ENCODE results near the gene RERE. TPM values are rescaled to one million over a fixed set of nuclear protein-coding genes. Genes with fewer than 3 reads are reported as not detected.

RERE gene
- total RNA-seq, 1 experiment from 2014 or later = 9.8 TPM

DNA sequence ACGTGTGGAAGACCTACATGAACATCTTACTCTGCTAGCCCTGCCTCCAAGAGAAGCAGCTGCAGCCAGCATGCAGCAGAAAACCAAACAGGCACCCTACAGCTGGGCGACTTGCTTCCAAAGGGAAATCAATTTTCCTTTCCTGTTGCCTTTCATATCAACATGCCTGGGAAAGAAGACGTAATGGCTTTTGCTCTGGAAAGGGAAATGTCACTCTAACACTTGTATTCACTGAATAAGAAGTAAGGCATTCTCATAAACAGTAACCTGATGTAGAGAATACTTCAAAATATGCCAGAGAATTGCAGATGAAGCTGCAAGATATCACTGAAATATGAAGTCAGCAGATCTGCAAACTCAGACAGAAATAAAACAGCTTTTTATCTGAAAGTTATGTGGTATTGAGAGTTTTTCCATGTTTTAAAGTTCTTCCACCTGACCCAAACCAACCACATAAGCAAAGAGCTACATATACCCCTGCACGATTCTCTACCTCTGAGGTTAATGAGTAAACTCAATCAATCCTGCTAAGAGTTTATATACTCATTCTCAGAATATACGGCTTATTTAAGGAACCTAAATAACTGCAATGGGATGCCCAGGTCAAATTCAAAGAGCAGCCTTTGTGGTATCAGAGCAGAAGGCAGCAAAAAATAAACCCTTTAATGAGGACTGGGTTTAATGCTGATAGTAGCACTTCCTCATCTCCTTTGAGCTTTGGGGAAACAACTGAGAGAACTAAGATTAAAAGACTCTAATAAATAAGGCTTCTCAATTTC is 150.9 kb downstream of the RERE start:
- no peak for DNase-seq (ENCODE audit: low read depth)

DNA sequence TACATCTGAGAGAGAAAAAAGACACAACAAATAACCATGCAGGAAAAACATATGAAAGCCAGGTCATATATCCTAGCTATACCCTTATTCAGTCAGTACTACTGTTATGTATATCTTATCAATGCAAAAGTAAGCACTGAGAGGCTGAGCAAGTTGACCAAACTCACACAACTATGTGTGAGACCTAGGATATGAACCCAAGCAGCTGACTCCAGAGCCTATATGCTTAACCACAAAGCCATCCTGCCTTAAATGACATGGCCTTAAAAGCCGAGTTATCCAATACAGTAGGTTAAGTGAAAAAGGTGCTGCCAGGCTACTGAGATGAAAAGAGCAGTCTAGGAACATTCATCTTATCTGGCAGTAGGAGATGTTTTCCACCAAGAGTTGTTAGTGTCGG is 151.6 kb downstream of the RERE start:
- in situ Hi-C loops (cut with HindIII; ENCODE audit: low pct_unique_long_range_greater_than_20kb, low sequenced_read_pairs) = no loop called here
- DNase-seq (ENCODE audit: low read depth) = no peak

More for the DNA sequence above, 150.9 kb downstream of the RERE start:
- in situ Hi-C loops (cut with HindIII; ENCODE audit: low pct_unique_long_range_greater_than_20kb, low sequenced_read_pairs) = no loop called here

DNA sequence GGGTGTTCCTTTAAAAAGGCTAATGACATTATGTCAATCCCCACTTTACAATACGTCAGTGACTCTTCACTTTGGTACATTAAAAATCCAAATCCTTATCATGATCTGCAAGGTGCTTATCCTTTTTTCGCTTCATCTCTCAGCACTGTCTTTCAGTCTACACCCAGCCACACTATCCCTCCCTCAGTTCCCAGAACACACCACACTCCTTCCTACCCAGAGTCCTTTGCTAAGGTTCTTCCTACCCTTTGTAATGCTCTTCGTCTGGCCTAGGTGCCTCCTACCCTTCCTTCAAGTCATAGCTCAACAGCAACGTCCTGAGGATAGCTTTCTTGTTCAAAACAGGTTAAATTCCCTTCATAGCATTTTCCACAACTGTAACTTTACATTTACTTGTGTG is 152.6 kb downstream of the RERE start:
- in situ Hi-C loops (cut with HindIII; ENCODE audit: low pct_unique_long_range_greater_than_20kb, low sequenced_read_pairs) = no loop called here
- no peak for DNase-seq (ENCODE audit: low read depth)

DNA sequence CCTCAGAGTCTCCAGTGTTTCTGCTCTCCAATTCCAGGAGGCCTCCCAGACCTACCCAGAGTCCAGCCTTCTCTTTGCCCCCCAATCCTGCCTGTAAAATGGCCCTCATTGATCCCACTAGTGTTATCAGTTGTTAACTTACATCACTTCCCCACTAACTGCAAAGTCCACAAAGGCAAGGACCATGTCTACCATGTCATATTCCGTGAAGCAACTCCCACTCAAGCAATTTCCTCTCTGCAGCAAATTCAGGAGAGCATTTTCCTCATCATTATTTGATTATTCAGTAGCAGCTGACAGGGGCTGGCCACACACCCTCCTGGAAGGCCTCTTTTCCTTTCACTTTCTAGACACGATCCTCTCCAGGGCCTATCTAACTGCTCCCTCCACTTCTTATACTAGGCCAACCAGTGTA is 153.5 kb downstream of the RERE start:
- in situ Hi-C loops (cut with HindIII; ENCODE audit: low pct_unique_long_range_greater_than_20kb, low sequenced_read_pairs) = no loop called here
- DNase-seq (ENCODE audit: low read depth) = no peak

DNA sequence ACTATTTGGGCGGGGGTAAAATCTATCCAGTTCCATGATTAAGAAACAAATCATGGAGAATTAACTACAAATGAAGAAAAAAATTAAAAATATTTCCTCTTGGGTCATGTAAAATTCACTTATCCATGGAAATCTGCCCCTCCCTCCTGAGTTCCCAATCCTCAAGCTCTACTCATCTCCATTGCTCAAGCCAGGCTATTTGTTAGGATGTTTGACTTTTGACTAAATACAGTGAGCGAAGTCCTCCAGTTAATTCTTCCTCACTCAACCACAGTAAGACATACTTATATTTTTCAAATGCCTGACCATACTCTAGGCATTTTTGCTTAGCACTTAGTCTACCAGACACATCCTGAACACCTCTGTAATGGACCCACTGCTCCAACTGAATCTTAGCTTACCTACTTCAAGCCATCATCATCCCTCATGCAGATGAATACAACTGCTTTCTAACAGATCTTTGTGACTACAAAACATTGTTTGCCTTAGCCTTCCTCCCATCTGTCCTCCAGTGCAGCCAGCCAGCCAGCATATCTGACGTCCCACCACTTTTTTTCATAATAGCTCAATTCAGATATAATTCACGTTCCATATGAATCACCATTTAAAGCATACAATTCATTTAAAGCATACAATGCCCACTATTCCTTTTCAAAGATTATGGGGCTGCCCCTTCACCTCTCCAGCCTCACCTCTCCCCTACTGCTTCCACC is 154.2 kb downstream of the RERE start:
- no peak for DNase-seq (ENCODE audit: low read depth)
- in situ Hi-C loops (cut with HindIII; ENCODE audit: low pct_unique_long_range_greater_than_20kb, low sequenced_read_pairs) = no loop called here

DNA sequence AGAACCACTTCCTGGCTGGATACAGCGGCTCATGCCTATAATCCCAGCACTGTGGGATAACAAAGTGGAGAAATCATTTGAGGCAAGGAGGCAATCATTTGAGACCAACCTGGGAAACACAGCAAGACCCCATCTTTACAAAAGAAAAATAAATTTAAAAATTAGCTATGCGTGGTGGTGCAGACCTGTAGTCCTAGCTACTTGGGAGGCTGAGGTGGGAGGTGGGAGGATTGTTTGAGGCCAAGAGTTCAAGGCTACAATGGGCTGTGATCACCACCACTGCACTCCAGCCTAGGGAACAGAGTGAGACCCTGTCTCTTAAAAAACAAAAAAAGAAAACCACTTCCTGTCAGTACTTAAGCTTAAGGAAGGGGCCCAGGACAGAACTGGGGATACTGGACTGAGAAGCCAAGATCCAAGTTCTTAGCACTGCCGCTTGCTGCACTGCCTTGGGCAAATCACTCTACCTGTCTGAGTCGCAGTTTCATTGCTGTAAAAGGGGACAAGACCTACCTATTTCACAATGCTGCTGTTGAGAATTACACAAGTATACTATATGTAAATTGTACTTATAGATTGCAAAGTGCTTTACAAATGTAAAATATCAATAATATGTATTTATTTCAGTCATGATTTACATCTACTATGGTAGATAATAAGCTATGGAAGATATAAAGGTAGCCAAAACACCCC is 154.9 kb downstream of the RERE start:
- in situ Hi-C loops (cut with HindIII; ENCODE audit: low pct_unique_long_range_greater_than_20kb, low sequenced_read_pairs) = no loop called here
- no peak for DNase-seq (ENCODE audit: low read depth)

DNA sequence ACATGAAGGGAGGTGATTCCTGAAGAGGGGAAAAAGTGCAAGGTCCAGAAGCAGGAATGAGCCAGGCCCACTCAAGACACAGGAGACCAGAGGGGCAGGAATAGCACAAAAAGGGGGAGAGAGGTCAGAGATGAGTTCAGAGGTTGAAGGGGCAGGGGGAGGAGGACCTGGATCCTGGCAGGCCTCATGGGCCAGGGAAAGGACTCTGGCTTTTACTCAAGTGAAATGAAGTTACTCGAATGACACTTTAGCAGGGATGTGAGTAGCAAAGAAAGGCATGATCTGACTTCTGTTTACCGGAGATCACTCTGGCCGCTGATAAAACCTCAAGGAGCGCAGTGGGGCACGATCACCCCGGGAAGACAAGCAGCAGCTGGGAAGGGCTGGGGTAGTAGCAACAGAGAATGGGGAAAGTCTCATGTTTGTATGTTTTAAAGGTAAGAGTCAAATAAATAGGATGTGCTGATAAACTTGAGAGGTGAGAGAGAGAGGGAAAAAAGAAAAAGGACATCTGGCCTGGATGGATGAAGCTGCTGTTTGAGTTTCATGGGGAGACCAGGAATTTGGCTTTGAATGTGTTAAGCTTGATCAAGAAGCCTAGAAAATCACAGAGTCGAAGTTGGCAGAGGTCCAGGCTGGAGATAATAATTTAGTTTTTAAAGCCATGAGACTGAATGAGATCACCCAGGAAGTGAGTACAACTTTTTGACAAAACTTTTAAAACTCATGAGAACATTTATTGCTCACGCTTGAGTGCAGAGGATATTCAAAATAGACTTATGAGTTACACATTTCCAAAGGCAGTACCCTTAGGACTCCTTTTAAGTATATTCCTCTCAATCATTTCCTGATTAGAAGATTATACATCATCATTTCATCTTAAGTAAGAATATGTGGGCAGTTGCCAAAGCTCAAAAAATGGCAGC is 156.0 kb downstream of the RERE start:
- in situ Hi-C loops (cut with HindIII; ENCODE audit: low pct_unique_long_range_greater_than_20kb, low sequenced_read_pairs) = no loop called here
- DNase-seq (ENCODE audit: low read depth) = peak; percentile 79

DNA sequence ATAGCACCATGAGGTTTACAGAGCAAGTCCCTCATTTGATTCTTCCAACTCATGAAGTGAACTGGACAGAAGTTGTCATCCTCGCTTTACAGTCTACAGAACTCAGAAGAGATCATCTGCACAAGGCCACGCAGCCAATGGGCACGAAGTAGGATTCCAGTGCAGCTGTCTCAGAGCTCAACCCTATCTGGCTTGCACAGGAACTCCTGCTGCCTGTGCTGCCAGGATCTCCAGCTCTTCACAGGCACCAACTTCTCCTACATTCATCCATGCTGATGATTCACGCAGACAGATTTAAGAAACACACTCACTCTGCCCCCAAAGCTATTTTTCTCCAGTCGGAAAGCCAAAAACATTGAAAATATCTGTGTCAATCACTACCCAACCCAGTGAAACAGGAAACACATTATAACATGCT is 157.0 kb downstream of the RERE start:
- in situ Hi-C loops (cut with HindIII; ENCODE audit: low pct_unique_long_range_greater_than_20kb, low sequenced_read_pairs) = no loop called here
- peak; percentile 26 for DNase-seq (ENCODE audit: low read depth)

DNA sequence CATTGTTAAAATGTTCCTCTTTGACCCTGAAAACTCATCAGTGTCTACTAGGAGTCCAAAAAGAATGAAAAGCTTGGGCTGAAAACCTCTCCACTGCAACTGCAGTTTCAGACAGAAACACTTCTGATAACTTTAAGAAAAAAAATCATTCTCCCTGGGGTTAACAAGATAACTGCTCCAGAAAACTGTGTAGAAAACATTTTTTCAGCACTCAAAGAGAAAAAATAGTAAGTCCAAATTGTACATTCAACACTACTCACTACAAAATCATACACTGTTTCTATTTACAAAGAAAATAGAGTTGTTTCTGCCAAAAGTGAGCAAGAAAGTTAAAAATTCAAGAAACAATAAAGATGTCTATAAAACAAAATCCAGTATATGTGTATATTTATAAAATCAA is 157.8 kb downstream of the RERE start:
- in situ Hi-C loops (cut with HindIII; ENCODE audit: low pct_unique_long_range_greater_than_20kb, low sequenced_read_pairs) = no loop called here
- no peak for DNase-seq (ENCODE audit: low read depth)

DNA sequence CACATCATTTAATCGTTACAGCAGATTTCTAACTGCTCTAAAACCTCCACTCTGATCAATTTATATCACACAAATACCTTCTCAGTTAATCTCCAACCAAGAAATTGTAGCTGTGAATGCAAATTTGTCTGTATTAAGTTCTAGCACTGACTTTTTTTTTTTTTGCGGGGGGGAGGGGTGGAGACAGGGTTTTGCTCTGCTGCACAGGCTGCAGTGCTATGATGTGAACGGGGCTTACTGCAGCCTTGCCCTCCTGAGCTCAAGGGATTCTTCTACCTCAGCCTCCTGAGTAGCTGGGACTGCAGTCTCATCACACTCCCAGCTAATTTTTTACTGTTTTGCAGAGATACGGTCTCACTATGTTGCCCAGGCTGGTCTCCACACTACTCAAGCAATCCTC is 163.6 kb downstream of the RERE start:
- DNase-seq (ENCODE audit: low read depth) = peak; percentile 79
- in situ Hi-C loops (cut with HindIII; ENCODE audit: low pct_unique_long_range_greater_than_20kb, low sequenced_read_pairs) = no loop called here

DNA sequence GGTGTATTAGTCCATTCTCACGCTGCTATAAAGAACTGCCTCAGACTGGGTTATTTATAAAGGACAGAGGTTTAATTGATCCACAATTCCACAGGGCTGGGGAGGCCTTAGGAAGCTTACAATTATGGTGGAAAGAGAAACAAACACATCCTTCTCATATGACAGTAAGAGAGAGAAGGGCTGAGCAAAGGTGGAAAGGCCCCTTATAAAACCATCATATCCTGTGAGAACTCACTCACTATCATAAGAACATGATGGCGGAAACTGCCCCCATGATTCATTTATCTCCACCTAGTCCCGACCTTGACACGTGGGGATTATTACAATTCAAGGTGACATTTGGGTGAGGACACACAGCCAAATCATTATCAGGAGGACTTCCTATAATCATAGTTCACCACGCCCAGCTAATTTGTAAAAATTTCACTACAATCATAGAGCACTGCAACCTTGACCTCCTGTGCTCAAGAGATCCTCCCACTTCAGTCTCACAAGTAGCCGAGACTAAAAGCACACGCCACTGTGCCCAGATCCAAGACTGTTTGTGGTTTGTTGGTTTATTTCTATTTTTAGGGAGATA is 164.9 kb downstream of the RERE start:
- in situ Hi-C loops (cut with HindIII; ENCODE audit: low pct_unique_long_range_greater_than_20kb, low sequenced_read_pairs) = no loop called here
- DNase-seq (ENCODE audit: low read depth) = no peak

DNA sequence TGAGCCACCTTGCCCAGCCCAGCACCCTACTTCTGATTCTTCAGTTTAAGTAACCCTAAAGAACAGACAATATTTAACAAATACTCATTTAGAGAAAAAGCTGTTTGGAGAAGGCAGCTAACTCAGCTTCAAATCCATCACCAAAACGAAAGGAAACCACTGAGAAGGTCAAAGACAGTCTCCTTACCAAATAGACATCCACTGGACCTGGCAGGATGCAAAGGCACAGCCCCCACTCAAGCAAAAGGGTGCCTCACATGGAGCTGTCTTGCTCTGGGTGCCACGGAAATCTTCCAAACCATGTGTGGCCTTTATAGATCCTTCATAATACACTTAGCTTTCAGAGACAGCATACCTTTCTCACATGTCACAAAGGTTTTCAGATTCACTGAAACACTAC is 165.5 kb downstream of the RERE start:
- in situ Hi-C loops (cut with HindIII; ENCODE audit: low pct_unique_long_range_greater_than_20kb, low sequenced_read_pairs) = no loop called here
- no peak for DNase-seq (ENCODE audit: low read depth)

DNA sequence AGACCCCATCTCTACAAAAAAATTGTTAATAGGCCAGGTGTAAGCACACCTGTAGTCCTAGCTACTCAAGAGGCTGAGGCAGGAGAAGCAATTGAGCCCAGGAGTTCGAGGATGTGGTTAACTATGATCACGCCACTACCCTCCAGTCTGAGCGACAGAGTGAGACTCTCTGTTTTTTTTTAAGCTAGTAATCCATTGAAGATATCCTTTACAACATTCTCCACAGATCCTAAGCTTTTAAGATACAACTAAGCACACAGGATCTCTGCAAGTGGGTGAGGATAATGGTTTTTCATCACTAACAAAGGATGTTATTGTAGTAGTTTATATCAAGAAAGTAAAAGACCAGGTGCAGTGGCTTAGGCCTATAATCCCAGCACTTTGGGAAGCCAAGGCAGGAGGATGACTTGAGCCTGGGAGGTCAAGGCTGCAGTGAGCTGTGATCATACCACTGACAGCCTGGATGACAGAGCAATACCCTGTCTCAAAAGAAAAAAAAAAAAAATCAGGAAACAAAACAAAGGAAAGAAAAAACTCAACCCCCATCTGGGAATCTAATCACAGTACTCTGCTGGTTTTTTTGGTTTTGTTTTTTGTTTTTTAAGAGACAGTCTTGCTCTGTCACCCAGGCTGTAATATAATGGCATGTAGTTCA is 166.1 kb downstream of the RERE start:
- DNase-seq (ENCODE audit: low read depth) = no peak
- in situ Hi-C loops (cut with HindIII; ENCODE audit: low pct_unique_long_range_greater_than_20kb, low sequenced_read_pairs) = no loop called here

DNA sequence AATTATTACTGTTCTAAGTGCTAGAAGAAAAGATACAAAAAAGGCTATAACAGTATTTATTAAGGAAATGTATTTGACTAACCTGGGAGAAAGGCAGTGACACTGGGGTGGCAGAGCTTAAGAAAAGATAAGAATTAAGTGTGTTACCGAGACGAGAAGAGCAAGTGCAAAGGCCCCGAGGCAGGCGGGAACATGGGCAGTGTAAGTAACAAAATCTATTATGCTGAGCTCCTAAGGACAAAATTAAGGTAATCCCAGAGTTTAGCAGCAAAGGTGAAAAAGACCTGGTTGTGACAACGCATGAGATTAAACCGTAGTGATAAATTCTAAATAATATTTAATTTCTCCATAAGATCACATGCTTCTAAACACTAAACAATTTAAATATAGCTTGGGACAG is 167.6 kb downstream of the RERE start:
- in situ Hi-C loops (cut with HindIII; ENCODE audit: low pct_unique_long_range_greater_than_20kb, low sequenced_read_pairs) = no loop called here

DNA sequence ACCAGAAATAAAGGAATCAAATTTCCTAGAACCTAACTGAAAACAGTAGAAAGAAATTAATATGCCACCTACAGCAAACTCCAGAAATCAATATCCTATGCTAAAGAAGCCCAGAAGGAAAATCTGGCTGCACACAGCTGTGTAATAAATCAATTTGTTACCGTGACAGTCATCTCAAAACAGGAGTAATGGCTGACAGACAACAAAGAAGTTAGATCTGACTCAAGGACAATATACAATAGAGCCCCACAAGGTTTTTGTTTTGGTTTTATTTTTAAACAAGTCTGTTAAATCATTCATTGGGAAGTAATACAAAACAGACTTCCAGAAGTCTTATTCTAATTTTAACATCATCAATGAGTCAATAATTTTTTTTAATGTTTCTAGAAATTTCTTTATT is 168.4 kb downstream of the RERE start:
- no peak for DNase-seq (ENCODE audit: low read depth)
- in situ Hi-C loops (cut with HindIII; ENCODE audit: low pct_unique_long_range_greater_than_20kb, low sequenced_read_pairs) = no loop called here

More for the DNA sequence above, 167.6 kb downstream of the RERE start:
- DNase-seq (ENCODE audit: low read depth) = no peak

DNA sequence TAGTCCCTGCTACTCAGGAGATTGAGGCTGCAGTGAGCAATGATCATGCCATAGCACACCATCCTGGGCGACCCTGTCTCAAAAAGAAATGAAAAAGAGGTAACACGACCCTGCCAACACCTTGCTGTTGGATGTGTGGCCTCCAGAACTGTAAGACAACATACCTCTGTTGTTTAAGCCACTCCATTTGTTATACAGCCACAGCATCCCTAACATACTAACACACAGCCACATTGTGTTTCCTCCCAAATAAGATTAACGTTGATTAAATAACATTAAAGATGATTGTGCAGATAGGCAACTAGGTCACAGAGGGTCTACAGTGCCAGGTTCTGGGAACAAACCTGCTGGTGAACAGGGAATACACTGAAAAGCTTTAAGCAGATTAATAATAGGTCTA is 170.4 kb downstream of the RERE start:
- in situ Hi-C loops (cut with HindIII; ENCODE audit: low pct_unique_long_range_greater_than_20kb, low sequenced_read_pairs) = no loop called here
- no peak for DNase-seq (ENCODE audit: low read depth)

DNA sequence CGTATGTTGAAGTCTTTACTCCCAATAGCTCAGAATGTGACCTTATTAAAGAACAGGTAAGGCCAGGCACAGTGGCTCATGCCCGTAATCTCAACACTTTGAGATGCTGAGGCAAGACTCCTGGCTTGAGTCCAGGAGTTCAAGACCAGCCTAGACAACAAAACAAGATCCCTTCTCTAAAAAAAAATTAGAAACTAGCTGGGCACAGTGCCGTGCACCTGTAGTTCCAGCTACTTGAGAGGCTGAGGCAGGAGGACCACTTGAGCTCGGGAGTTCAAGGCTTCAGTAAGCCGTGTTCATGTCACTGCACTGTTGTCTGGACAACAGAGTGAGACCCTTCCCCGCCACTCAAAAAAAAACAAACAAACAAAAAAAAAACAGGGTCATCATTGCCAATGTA is 171.3 kb downstream of the RERE start:
- DNase-seq (ENCODE audit: low read depth) = no peak
- in situ Hi-C loops (cut with HindIII; ENCODE audit: low pct_unique_long_range_greater_than_20kb, low sequenced_read_pairs) = no loop called here

Measured in Caki2 (cell line).